Heart right ventricle (tissue), 16 donors: ENCODE measurements around the gene ZNF525. TPM values are rescaled to one million over a fixed set of nuclear protein-coding genes. Genes with fewer than 3 reads are reported as not detected.

Experiments used
- ATAC-seq, 8 donors: fragments of 200-7000 bp; cut with Tn5 transposase; one replicate each; pipeline ENCODE4 v1.9.1; 2020; ENCODE audit warnings: mild to moderate bottlenecking in 8 of 8, moderate library complexity in 8 of 8, moderate number of reproducible peaks in 1 of 8
- DNase-seq, 2 donors: peaks; one replicate each; pipeline ENCODE4 v3.0.0-alpha.2; 2020
- H3K27ac ChIP-seq, 10 donors: fragments of 200-600 bp; sonication (generic) in 2 of 10; one replicate each; pipeline versions ENCODE4 v1.5.0 to v1.8.0; 2020 to 2022; ENCODE audit warnings: mild to moderate bottlenecking in 3 of 10
- H3K27me3 ChIP-seq, 7 donors: fragments of 200-600 bp; one replicate each; pipeline ENCODE4 v1.8.0; 2021 to 2022; ENCODE audit warnings: mild to moderate bottlenecking in 2 of 7
- H3K36me3 ChIP-seq, 9 donors: fragments of 200-600 bp; sonication (generic) in 1 of 9; one replicate each; pipeline versions ENCODE4 v1.5.0 to v1.8.0; 2020 to 2022; ENCODE audit warnings: mild to moderate bottlenecking in 2 of 9
- H3K4me1 ChIP-seq, 9 donors: fragments of 200-600 bp; sonication (generic) in 1 of 9; one replicate each; pipeline versions ENCODE4 v1.5.0 to v1.8.0; 2020 to 2022; ENCODE audit warnings: mild to moderate bottlenecking in 4 of 9
- H3K4me3 ChIP-seq, 10 donors: fragments of 200-600 bp; sonication (generic) in 2 of 10; one replicate each; pipeline versions ENCODE4 v1.5.0 to v1.8.0; 2020 to 2022; ENCODE audit warnings: mild to moderate bottlenecking in 7 of 10, moderate library complexity in 2 of 10
- H3K9me3 ChIP-seq, 11 donors: fragments of 200-600 bp in 10 of 11; sonication (generic) in 2 of 11; one replicate each; pipeline versions ENCODE4 v1.5.0 to v1.8.0; 2013 to 2022; ENCODE audit warnings: mild to moderate bottlenecking in 2 of 11, control low read depth in 1 of 11, moderate library complexity in 1 of 11
- WGBS, 2 donors: extraction: QIAGEN DNeasy Blood & Tissue Kit; methylation state at CpG; one replicate each; pipeline ENCODE4 v1.1.7; 2013; ENCODE audit warnings: inconsistent platforms in 1 of 2; 5-methylcytosine and 5-hydroxymethylcytosine counted together
- intact Hi-C, 10 donors: fragments of 100-400 bp; cut with DNase I; formaldehyde crosslinking; loops; one replicate each; pipeline versions ENCODE4 v1.11.1 to v1.14.2; 2022
- polyA plus RNA-seq, 2 donors: library from polyadenylated mRNA; stranded (reverse); fragments of 200-250 nt; gene quantifications; one replicate each; pipeline ENCODE4 v1.2.3, GENCODE V29; 2013
- total RNA-seq, 10 donors: library from RNA; stranded (reverse); fragmentation: NEBNext Ultra II Directional in 3 of 10; extraction: Animal tissue kit (Norgen Biotek cat#: 25700) in 3 of 10; gene quantifications; one replicate each; pipeline versions ENCODE4 v1.2.1 to v1.2.4, GENCODE V29; 2021 to 2023
- TF ChIP-seq, protein P1 (sequence below), 9 donors: fragments of 200-600 bp; sonication (generic) in 2 of 9; IDR thresholded peaks; one replicate each; pipeline versions ENCODE4 v1.5.0 to v1.8.0; 2021 to 2022; ENCODE audit warnings: antibody characterized with exemption in 9 of 9, mild to moderate bottlenecking in 5 of 9, moderate library complexity in 1 of 9
- donor health status: Arrhythmogenic right ventricular cardiomyopathy.
- donor health status: ischemic (EF 13 %, LVEDD 7.1; RV severe dilation, severe dysfunction).
- donor health status: healthy with polysubstance abuse.
- donor health status: DM: no; HTN: yes; CAD: no.
- donor health status: DM: no; HTN: no; CAD: no.
- donor health status: ischemic (EF 25% LVEDD 6.9; RV normal size, moderate dysfunction).
- donor health status: ischemic (EF 25% LVEDD 5.7; RV mildly dilated, moderate dysfunction).
- donor health status: healthy.
- donor health status: DM: yes; HTN: yes; CAD: no.
- donor health status: Ischemic cardiomyopathy.
- donor health status: ischemic (EF 35%, LVEDD 5.7; RV mildly dilated, moderate dysfunction).
- donor health status: nonischemic (EF 11% LVEDD 7.7; RV severe dilation, severe dysfunction).
- donor health status: DM: yes; HTN: yes; CAD: no.
- donor health status: PGD.
- donor health status: ischemic (EF 29% LVEDD 5.4; RV normal size, mild dysfunction).
- donor health status: nonischemic (EF 23%, LVEDD 6.1; RV moderate dilation, normal function).

Gene ZNF525
- total and polyA plus RNA-seq, 12 donors: 2.1 to 4.8 (median 3.4) TPM

DNA sequence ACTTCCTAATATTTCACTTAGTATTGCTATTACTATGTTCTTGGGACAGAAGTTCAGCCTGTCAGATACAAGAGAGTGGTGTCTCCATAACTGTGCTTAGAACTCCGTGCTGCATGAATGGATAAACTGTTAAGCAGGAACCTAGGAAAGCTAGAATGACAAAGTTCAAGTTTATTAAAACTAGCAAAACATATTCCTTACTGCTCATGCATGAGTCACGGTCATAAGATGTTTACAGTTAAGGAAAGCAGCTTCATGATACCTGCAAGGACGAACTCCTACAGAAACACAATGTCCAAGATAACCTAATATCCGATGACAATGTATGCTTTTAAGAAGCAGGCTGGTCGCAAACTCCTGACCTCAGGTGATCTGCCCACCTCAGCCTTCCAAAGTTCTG, 23.4 kb downstream of the ZNF525 start:
- intact Hi-C loops: no loop called here
- H3K4me3 ChIP-seq: no peak overlapping the region
- peaks cover 0 to 67% (median under 1%) of the 10 kb centered on the region in 11 donors for H3K9me3 ChIP-seq
- peaks cover 0 to 3% (median under 1%) of the 10 kb centered on the region in 9 donors for H3K4me1 ChIP-seq
- H3K36me3 ChIP-seq: peaks cover 0 to 22% (median 0%) of the 10 kb centered on the region in 9 donors
- peaks cover 0 to 8% (median 0%) of the 10 kb centered on the region in 7 donors for H3K27me3 ChIP-seq
- TF ChIP-seq, protein P1, sequence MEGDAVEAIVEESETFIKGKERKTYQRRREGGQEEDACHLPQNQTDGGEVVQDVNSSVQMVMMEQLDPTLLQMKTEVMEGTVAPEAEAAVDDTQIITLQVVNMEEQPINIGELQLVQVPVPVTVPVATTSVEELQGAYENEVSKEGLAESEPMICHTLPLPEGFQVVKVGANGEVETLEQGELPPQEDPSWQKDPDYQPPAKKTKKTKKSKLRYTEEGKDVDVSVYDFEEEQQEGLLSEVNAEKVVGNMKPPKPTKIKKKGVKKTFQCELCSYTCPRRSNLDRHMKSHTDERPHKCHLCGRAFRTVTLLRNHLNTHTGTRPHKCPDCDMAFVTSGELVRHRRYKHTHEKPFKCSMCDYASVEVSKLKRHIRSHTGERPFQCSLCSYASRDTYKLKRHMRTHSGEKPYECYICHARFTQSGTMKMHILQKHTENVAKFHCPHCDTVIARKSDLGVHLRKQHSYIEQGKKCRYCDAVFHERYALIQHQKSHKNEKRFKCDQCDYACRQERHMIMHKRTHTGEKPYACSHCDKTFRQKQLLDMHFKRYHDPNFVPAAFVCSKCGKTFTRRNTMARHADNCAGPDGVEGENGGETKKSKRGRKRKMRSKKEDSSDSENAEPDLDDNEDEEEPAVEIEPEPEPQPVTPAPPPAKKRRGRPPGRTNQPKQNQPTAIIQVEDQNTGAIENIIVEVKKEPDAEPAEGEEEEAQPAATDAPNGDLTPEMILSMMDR (IDR thresholded peaks at IDR 0.05): no peak
- H3K27ac ChIP-seq: no peak overlapping the region
- no peak for ATAC-seq
- WGBS, 2 donors: 89 to 90% methylated on average over 5 of the region's 5 CpGs
- DNase-seq: no peak

DNA sequence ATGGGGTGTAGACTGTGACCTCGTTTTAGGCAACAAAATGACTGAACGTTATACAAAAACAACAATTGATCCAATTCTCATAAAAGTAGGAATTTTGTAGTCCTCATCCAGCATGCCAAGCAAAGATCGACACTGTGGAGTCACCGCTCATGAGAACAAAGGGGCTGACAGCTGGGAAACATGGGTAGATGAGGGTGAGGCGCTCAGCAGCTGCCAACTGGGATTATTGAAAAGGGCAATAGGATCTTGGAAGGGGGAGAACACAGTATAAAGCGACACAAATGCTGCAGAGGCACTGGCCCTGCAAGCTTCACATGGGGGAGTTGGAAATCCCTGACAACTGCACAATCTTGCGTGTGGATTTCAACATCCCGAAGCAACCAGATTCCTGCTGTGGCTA, 24.1 kb downstream of the ZNF525 start:
- peaks cover 0 to 60% (median 0%) of the 10 kb centered on the region in 11 donors for H3K9me3 ChIP-seq
- TF ChIP-seq, protein P1 (IDR thresholded peaks at IDR 0.05): no peak
- intact Hi-C loops: no loop called here
- 80 to 83% methylated on average over 8 of the region's 8 CpGs for WGBS, 2 donors
- peaks cover 0 to 18% (median 0%) of the 10 kb centered on the region in 9 donors for H3K36me3 ChIP-seq
- H3K4me3 ChIP-seq: no peak overlapping the region
- DNase-seq (no peak), ATAC-seq (no peak)
- H3K27ac ChIP-seq: no peak overlapping the region
- peaks cover 0 to 8% (median 0%) of the 10 kb centered on the region in 7 donors for H3K27me3 ChIP-seq
- peaks cover 0 to 10% (median 7%) of the 10 kb centered on the region in 9 donors for H3K4me1 ChIP-seq

GRCh38 chr19:53389978-53390377, 24.5 kb downstream of the ZNF525 start:
- Histone ChIP-seq H3K36me3 (peaks cover 0 to 13% (median 0%) of the 10 kb centered on the region in 9 donors), H3K4me1 (peaks cover 0 to 10% (median 8%) of the 10 kb centered on the region in 9 donors), H3K27ac (no peak overlapping the region), H3K4me3 (no peak overlapping the region), H3K27me3 (peaks cover 0 to 8% (median 0%) of the 10 kb centered on the region in 7 donors), H3K9me3 (peaks cover 0 to 56% (median 0%) of the 10 kb centered on the region in 11 donors)
- TF ChIP-seq, protein P1 (IDR thresholded peaks at IDR 0.05): no peak
- DNase-seq (no peak), ATAC-seq (no peak)
- intact Hi-C loops: loop anchor here in 3 of 10 donors (10.0 kb wide), 1 partner anchor 195 kb away; the partner anchor contains the start of gene ZNF665 (in 3 of the 3)
- WGBS, 2 donors: 29% methylated on average over 22 of the region's 22 CpGs

DNA sequence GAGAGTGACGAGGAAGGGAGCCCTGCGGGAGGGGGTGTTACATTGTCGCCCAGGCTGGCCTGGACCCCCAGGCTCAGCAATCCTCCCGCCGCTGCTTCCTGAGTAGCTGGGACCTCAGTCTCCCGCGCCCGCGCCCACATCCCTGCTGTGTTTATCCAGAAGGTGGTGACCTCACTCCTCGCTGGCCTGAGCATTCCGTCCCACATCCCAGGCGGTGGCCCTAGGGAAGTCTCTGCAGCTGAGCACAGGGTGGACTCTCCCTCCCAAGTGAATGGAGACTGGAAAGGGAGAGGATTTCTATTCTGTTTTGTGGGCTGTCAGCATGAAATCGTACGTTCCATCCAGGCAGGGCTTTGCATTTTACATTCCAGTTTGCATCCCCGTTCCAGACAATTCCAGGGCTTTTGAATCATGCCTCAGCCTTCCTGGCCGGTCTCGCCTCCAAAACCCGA, 29.0 kb downstream of the ZNF525 start:
- peaks cover 0 to 7% (median 0%) of the 10 kb centered on the region in 7 donors for H3K27me3 ChIP-seq
- ATAC-seq (peak; percentile 56 to 85 (median 76)), DNase-seq (peak; percentile 49 to 61)
- WGBS, 2 donors: 0 to 2% methylated on average over 18 of the region's 18 CpGs
- peaks cover 0 to 12% (median 0%) of the 10 kb centered on the region in 11 donors for H3K9me3 ChIP-seq
- H3K27ac ChIP-seq: peak overlapping the region; percentile 11 to 88 (median 76)
- intact Hi-C loops: loop anchor here in 4 of 10 donors (2.0 to 10.0 kb wide), 2 partner anchors 62 to 200 kb away; partner anchors contain the start of genes ZNF665 (in 3 of the 4) and ZNF845 (in 1 of the 4)
- peaks cover 0 to 18% (median 0%) of the 10 kb centered on the region in 9 donors for H3K36me3 ChIP-seq
- peaks cover 0 to 25% (median 22%) of the 10 kb centered on the region in 9 donors for H3K4me1 ChIP-seq
- peak overlapping the region; percentile 65 to 94 (median 79) for H3K4me3 ChIP-seq
- TF ChIP-seq, protein P1 (IDR thresholded peaks at IDR 0.05): no peak
